Spinal cord (tissue), 10 donors: ENCODE measurements around the gene ANGPTL1. TPM values are rescaled to one million over a fixed set of nuclear protein-coding genes. Genes with fewer than 3 reads are reported as not detected.
"Not testable (repeated sequence)": the region's sequence is repeated elsewhere in the genome, so short reads cannot be mapped to it uniquely, and the experiment has no call there.

Source experiments
- DNase-seq, 6 donors: peaks; one replicate each; pipeline versions ENCODE4 v3.0.0 to v3.0.0-alpha.2; 2013 to 2015; ENCODE audit warnings: low spot score in 6 of 6, low read depth in 4 of 6
- H3K27ac ChIP-seq: one replicate; pipeline ENCODE4 v1.5.1; 2013; ENCODE audit warnings: low read depth, low read length, control low read depth
- H3K27me3 ChIP-seq: one replicate; pipeline ENCODE4 v1.6.1; 2013; ENCODE audit warnings: low read length; ENCODE audit not compliant: control insufficient read depth, insufficient read depth
- H3K36me3 ChIP-seq: one replicate; pipeline ENCODE4 v1.6.1; 2013; ENCODE audit warnings: low read length; ENCODE audit not compliant: control insufficient read depth, insufficient read depth
- H3K4me1 ChIP-seq: one replicate; pipeline ENCODE4 v1.6.1; 2013; ENCODE audit warnings: low read length; ENCODE audit not compliant: control insufficient read depth, insufficient read depth
- H3K4me3 ChIP-seq: one replicate; pipeline ENCODE4 v1.5.1; 2013; ENCODE audit warnings: low read depth, low read length, control low read depth
- H3K9me3 ChIP-seq: one replicate; pipeline ENCODE4 v1.6.1; 2013; ENCODE audit warnings: low read length; ENCODE audit not compliant: control insufficient read depth, insufficient read depth
- WGBS: methylation state at CpG from one replicate; pipeline ENCODE4 v1.1.5; 2013; ENCODE audit warnings: missing lambda C conversion rate; ENCODE audit not compliant: insufficient coverage; 5-methylcytosine and 5-hydroxymethylcytosine counted together
- polyA plus RNA-seq, 2 donors: library from polyadenylated mRNA; unstranded; fragments of 120-200 nt; gene quantifications; one replicate each; pipeline ENCODE4 v1.2.1, GENCODE V29; 2013; ENCODE audit not compliant: insufficient read length in 2 of 2
- total RNA-seq, 2 donors: library from RNA; depleted of rRNA in 1 of 2; stranded (reverse); fragments of 120-200 nt in 1 of 2; fragments of >200 nt in 1 of 2; gene quantifications; one replicate each; pipeline versions ENCODE4 v1.2.3 to v1.2.4, GENCODE V29; 2013 to 2014
- donor health status: healthy.

ANGPTL1 gene
- total and polyA plus RNA-seq, 4 donors: 4.9 to 15.3 (median 7.3) TPM

GRCh38 chr1:178870221-178870620 lies 656 bp downstream of the ANGPTL1 start:
- no peaks in the 10 kb centered on the region for H3K27me3 ChIP-seq
- peak overlapping the region; percentile 19 for H3K4me3 ChIP-seq
- DNase-seq: no peak
- no CpG with 5 or more reads among the region's 1 CpG for WGBS
- no peaks in the 10 kb centered on the region for H3K9me3 ChIP-seq
- H3K36me3 ChIP-seq: no peaks in the 10 kb centered on the region
- H3K27ac ChIP-seq: no peak overlapping the region
- H3K4me1 ChIP-seq: no peaks in the 10 kb centered on the region

GRCh38 chr1:178869119-178869697 lies 1.7 kb downstream of the ANGPTL1 start:
- H3K27me3 ChIP-seq: no peaks in the 10 kb centered on the region
- peak overlapping the region; percentile 15 for H3K27ac ChIP-seq
- H3K36me3 ChIP-seq: no peaks in the 10 kb centered on the region
- no peaks in the 10 kb centered on the region for H3K4me1 ChIP-seq
- H3K9me3 ChIP-seq: no peaks in the 10 kb centered on the region
- peak overlapping the region; percentile 9 for H3K4me3 ChIP-seq
- DNase-seq: peak in 3 of 6 donors; percentile 12 to 65 (median 38)
- 50% methylated on average over 1 of the region's 3 CpGs for WGBS

- no peak for DNase-seq
- H3K9me3 ChIP-seq: no peaks in the 10 kb centered on the region
- H3K36me3 ChIP-seq: no peaks in the 10 kb centered on the region
- H3K27me3 ChIP-seq: no peaks in the 10 kb centered on the region
- no CpG with 5 or more reads among the region's 1 CpG for WGBS
- peak overlapping the region; percentile 9 for H3K4me3 ChIP-seq
- H3K27ac ChIP-seq: no peak overlapping the region
- H3K4me1 ChIP-seq: no peaks in the 10 kb centered on the region
Observed at GRCh38 chr1:178868706-178869105, 2.2 kb downstream of the ANGPTL1 start.

DNA sequence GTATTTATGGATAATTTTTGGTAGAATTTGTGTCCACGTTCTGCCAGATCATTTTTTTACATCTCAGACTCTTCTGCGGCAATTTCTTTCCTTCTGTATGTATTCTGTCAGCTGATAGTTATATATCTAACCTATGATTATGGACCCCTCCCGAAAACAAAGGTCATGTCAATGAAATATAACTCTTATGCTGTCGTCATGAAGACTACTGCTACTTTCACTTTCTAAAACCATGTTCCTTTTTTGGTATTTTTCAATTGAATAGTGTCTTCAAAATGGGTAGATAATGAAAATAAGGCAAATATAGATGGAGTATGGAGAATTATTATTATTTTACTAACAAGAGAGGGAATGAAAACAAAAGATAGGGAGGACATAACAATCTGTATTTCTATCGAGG lies 3.2 kb downstream of the ANGPTL1 start:
- Histone ChIP-seq H3K9me3 (no peaks in the 10 kb centered on the region), H3K27ac (no peak overlapping the region), H3K4me1 (no peaks in the 10 kb centered on the region), H3K27me3 (no peaks in the 10 kb centered on the region), H3K36me3 (no peaks in the 10 kb centered on the region), H3K4me3 (peak overlapping the region; percentile 12)
- WGBS: no CpG with 5 or more reads among the region's 5 CpGs
- no peak for DNase-seq

- Histone ChIP-seq H3K27me3 (no peaks in the 10 kb centered on the region), H3K27ac (no peak overlapping the region), H3K4me3 (no peak overlapping the region), H3K4me1 (no peaks in the 10 kb centered on the region), H3K36me3 (no peaks in the 10 kb centered on the region), H3K9me3 (no peaks in the 10 kb centered on the region)
- no peak for DNase-seq
- 93% methylated on average over 3 of the region's 6 CpGs for WGBS
Observed at GRCh38 chr1:178864326-178864725, 6.6 kb downstream of the ANGPTL1 start.

DNA sequence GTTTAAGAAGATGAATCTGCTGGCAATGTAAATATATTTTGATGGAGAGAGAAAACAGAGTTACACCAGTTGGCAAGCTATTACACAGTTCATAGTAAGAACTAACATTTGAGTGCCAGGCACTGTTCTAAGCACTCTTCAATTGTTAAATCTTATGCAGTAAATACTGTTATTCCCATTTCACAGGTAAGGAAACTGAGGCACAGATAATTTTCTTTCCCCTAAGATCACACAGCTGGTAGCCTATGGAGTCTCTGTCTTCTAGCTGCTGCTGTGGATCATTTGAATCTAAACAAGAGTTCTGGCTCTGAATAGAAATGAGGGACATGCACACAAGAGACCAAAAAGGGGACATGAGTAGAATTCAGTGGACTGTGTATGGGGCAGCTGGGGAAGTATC lies 8.0 kb downstream of the ANGPTL1 start:
- Histone ChIP-seq H3K9me3 (no peaks in the 10 kb centered on the region), H3K4me1 (no peaks in the 10 kb centered on the region), H3K27me3 (no peaks in the 10 kb centered on the region), H3K27ac (no peak overlapping the region), H3K4me3 (no peak overlapping the region), H3K36me3 (no peaks in the 10 kb centered on the region)
- DNase-seq: no peak

GRCh38 chr1:178862416-178862815 lies 8.5 kb downstream of the ANGPTL1 start:
- H3K27me3 ChIP-seq: no peaks in the 10 kb centered on the region
- no peak overlapping the region for H3K4me3 ChIP-seq
- no peak for DNase-seq
- H3K4me1 ChIP-seq: no peaks in the 10 kb centered on the region
- H3K27ac ChIP-seq: no peak overlapping the region
- H3K9me3 ChIP-seq: no peaks in the 10 kb centered on the region
- WGBS: 89% methylated on average over 1 of the region's 3 CpGs
- H3K36me3 ChIP-seq: no peaks in the 10 kb centered on the region

GRCh38 chr1:178857126-178857525 lies 13.8 kb downstream of the ANGPTL1 start:
- no CpG with 5 or more reads among the region's 2 CpGs for WGBS
- Histone ChIP-seq H3K4me3 (no peak overlapping the region), H3K9me3 (no peaks in the 10 kb centered on the region), H3K27ac (no peak overlapping the region), H3K27me3 (no peaks in the 10 kb centered on the region), H3K36me3 (no peaks in the 10 kb centered on the region), H3K4me1 (no peaks in the 10 kb centered on the region)
- peak in 1 of 6 donors; percentile 51 for DNase-seq

- no peaks in the 10 kb centered on the region for H3K9me3 ChIP-seq
- H3K4me1 ChIP-seq: no peaks in the 10 kb centered on the region
- no peaks in the 10 kb centered on the region for H3K36me3 ChIP-seq
- no peak overlapping the region for H3K4me3 ChIP-seq
- H3K27ac ChIP-seq: no peak overlapping the region
- WGBS: 48% methylated on average over 2 of the region's 2 CpGs
- peak in 2 of 6 donors; percentile 7 to 38 for DNase-seq
- H3K27me3 ChIP-seq: no peaks in the 10 kb centered on the region
Observed at GRCh38 chr1:178849918-178850317, 21.0 kb downstream of the ANGPTL1 start.

DNA sequence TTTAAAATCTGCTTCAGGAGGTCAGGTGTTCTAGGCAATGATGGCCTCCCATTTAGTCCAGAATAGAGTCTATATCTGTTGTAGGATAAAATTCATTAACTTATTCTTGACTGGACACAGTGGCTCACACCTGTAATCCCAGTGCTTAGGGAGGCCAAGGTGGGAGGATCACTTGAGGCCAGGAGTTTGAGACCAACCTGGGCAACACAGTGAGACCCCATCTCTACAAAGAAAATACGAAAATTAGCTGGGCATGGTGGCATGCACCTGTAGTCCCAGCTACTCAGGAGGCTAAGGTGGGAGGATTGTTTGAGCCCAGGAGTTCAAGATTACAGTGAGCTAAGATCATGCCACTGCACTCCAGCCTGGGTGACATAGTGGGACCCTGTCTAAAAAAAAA lies 23.0 kb downstream of the ANGPTL1 start:
- no CpG with 5 or more reads among the region's 1 CpG for WGBS
- not testable (repeated sequence) for H3K9me3 ChIP-seq, H3K27me3 ChIP-seq, H3K36me3 ChIP-seq, H3K4me1 ChIP-seq, H3K27ac ChIP-seq, DNase-seq, H3K4me3 ChIP-seq
